ENCODE data around the gene FXYD6. TPM values are rescaled to one million over a fixed set of nuclear protein-coding genes. Genes with fewer than 3 reads are reported as not detected.

The FXYD6 gene
- total RNA-seq, 1 donor from 2014 or later, result 113 TPM

- Mint-ChIP-seq H3K4me3 (no peak overlapping the region), H3K4me1 (peaks cover 5% of the 10 kb centered on the region), H3K27me3 (ENCODE audit: low read depth) (no peaks in the 10 kb centered on the region), H3K9me3 (no peaks in the 10 kb centered on the region), H3K36me3 (ENCODE audit: low read depth) (no peaks in the 10 kb centered on the region), H3K27ac (ENCODE audit: unreplicated experiment) (no peak overlapping the region)
- DNase-seq (ENCODE audit: low read depth, low spot score), result no peak
- no peak for TF ChIP-seq CTCF (conservative IDR thresholded peaks at IDR 0.05)
Measured at GRCh38 chr11:117901601-117902000, 25.1 kb upstream of the FXYD6 start.

GRCh38 chr11:117900720-117901440 lies 24.4 kb upstream of the FXYD6 start:
- no peak for TF ChIP-seq CTCF (conservative IDR thresholded peaks at IDR 0.05)
- no peak overlapping the region for H3K27ac Mint-ChIP-seq (ENCODE audit: unreplicated experiment)
- H3K9me3 Mint-ChIP-seq, result no peaks in the 10 kb centered on the region
- no peaks in the 10 kb centered on the region for H3K27me3 Mint-ChIP-seq (ENCODE audit: low read depth)
- DNase-seq (ENCODE audit: low read depth, low spot score), result no peak
- H3K4me1 Mint-ChIP-seq, result no peaks in the 10 kb centered on the region
- no peak overlapping the region for H3K4me3 Mint-ChIP-seq
- H3K36me3 Mint-ChIP-seq (ENCODE audit: low read depth), result no peaks in the 10 kb centered on the region

- Mint-ChIP-seq H3K36me3 (ENCODE audit: low read depth) (no peaks in the 10 kb centered on the region), H3K9me3 (no peaks in the 10 kb centered on the region), H3K27me3 (ENCODE audit: low read depth) (no peaks in the 10 kb centered on the region), H3K4me1 (no peaks in the 10 kb centered on the region), H3K27ac (ENCODE audit: unreplicated experiment) (no peak overlapping the region), H3K4me3 (no peak overlapping the region)
- TF ChIP-seq CTCF (conservative IDR thresholded peaks at IDR 0.05), result no peak
- DNase-seq (ENCODE audit: low read depth, low spot score), result no peak
Measured at GRCh38 chr11:117900121-117900648, 23.7 kb upstream of the FXYD6 start.

GRCh38 chr11:117898059-117898458 lies 21.6 kb upstream of the FXYD6 start:
- no peaks in the 10 kb centered on the region for H3K4me1 Mint-ChIP-seq
- no peak overlapping the region for H3K4me3 Mint-ChIP-seq
- H3K36me3 Mint-ChIP-seq (ENCODE audit: low read depth), result no peaks in the 10 kb centered on the region
- H3K9me3 Mint-ChIP-seq, result no peaks in the 10 kb centered on the region
- no peak for DNase-seq (ENCODE audit: low read depth, low spot score)
- no peaks in the 10 kb centered on the region for H3K27me3 Mint-ChIP-seq (ENCODE audit: low read depth)
- no peak for TF ChIP-seq CTCF (conservative IDR thresholded peaks at IDR 0.05)
- H3K27ac Mint-ChIP-seq (ENCODE audit: unreplicated experiment), result peak overlapping the region; percentile 65

GRCh38 chr11:117892651-117893050 lies 16.2 kb upstream of the FXYD6 start:
- DNase-seq (ENCODE audit: low read depth, low spot score), result no peak
- Mint-ChIP-seq H3K9me3 (peaks cover 4% of the 10 kb centered on the region), H3K4me1 (no peaks in the 10 kb centered on the region), H3K4me3 (no peak overlapping the region), H3K27ac (ENCODE audit: unreplicated experiment) (no peak overlapping the region), H3K27me3 (ENCODE audit: low read depth) (peaks cover 2% of the 10 kb centered on the region), H3K36me3 (ENCODE audit: low read depth) (peaks cover 4% of the 10 kb centered on the region)
- no peak for TF ChIP-seq CTCF (conservative IDR thresholded peaks at IDR 0.05)
